Stomach (tissue), 4 donors: ENCODE results near the gene TMEM222.

ENCODE experiments used
- CTCF ChIP-seq, 7 experiments: fragments of 450-650 bp in 4 of 7; fragments of 200-600 bp in 3 of 7; sonication (generic) in 3 of 7; IDR thresholded peaks; one replicate each; pipeline ENCODE4 v1.5.1; 2016 to 2019; ENCODE audit warnings: antibody characterized with exemption in 7 of 7, control low read depth in 2 of 7, mild to moderate bottlenecking in 1 of 7
- POLR2A ChIP-seq, 4 donors: fragments of 450-650 bp; IDR thresholded peaks; one replicate each; pipeline ENCODE4 v1.6.1; 2016; ENCODE audit warnings: antibody characterized with exemption in 4 of 4, control low read depth in 2 of 4, mild to moderate bottlenecking in 1 of 4, moderate library complexity in 1 of 4
- POLR2AphosphoS5 ChIP-seq, 3 donors: sonication (generic); formaldehyde crosslinking; IDR thresholded peaks; one replicate each; pipeline ENCODE4 v1.6.1; 2016; ENCODE audit warnings: antibody characterized with exemption in 3 of 3

GRCh38 chr1:27306071-27306470, 15.9 kb upstream of the TMEM222 start:
- TF ChIP-seq POLR2A (IDR thresholded peaks at IDR 0.05) (no peak), CTCF (IDR thresholded peaks at IDR 0.05) (no peak), POLR2AphosphoS5 (IDR thresholded peaks at IDR 0.05) (no peak)
